GM18507 (cell line): ENCODE data around the gene EEFSEC.

Experiments
- DNase-seq: peaks from one replicate; pipeline ENCODE4 v3.0.0; 2011; ENCODE audit warnings: low read depth; ENCODE audit not compliant: insufficient read length; ENCODE audit errors: extremely low spot score
- FAIRE-seq: peaks from 2 replicates; lab custom pipeline; 2011; peaks lifted over from hg19 to GRCh38; lab: Jason Lieb, UNC

EEFSEC gene

GRCh38 chr3:128424508-128425069, 271.3 kb downstream of the EEFSEC start:
- FAIRE-seq, result no peak
- DNase-seq, result no peak

DNA sequence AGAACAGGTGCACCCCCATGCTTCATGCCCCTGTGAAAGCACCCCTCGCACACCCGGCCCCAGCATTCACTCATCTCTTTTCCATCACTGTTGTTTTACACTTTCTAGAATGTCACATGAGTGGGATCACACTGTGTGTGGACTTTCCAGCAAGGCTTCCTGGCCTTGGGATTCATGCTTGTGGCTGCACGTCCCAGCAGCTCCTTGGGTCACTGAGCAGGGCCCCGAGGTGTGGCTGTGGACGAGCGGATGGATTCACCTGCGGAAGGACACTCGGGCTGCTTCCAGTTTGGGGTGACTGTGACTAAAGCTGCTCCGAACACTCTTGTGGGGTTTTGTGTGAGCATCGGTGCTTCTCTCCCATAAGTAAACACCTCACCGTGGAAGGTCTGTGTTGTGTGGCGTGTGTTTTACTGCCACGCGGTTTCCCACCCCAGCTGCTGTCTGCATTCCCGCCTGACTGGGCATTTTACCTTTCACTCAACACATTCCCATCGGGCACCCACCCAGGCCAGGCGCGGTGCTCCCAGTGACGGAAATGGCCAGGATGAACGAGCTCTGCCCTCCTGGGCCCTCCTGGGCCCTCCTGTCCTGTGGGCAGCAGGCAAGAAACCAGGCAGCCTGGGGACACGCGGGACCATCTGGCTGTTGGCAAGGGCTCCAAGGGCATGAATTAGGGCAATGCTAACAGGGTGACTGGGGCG, 272.0 kb downstream of the EEFSEC start:
- DNase-seq, result no peak
- no peak for FAIRE-seq

- FAIRE-seq, result no peak
- no peak for DNase-seq
Measured at GRCh38 chr3:128425846-128426127, 272.5 kb downstream of the EEFSEC start.

- FAIRE-seq (peak; percentile 9), DNase-seq (peak; percentile 80)
Measured at GRCh38 chr3:128426128-128426921, 273.0 kb downstream of the EEFSEC start.

DNA sequence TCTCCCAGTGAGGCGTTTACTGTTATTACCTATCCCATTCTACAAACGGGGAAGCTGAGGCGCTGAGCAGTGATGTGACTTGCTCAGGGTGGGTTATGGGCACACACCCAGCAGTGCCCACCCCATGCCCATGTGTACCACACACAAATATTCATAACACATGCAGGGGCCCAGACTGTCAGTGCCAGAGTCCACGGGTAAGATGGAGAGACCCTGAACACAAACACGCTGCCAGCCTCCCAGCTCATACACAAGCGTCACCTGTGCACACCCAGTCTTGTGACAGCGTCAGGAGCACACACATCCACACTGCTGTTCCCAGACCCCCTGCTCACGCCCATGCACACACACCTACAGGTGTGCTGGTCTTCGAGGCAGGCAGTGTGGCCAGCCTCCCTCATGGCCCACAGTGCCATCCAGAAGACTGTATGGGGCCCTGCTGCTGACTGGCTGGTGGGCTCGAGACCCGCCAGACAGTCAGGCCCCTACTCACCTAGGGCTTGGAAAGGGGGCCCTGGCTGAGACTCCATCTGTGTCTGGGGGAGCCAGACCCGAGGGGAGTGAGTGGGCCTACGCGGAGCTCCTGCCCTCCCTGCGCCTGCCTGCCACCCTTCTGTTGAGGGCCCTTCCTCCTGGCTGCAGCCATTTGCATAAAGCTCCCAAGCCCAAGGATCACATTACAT, 274.0 kb downstream of the EEFSEC start:
- DNase-seq, result no peak

GRCh38 chr3:128427872-128428822, 274.9 kb downstream of the EEFSEC start:
- DNase-seq (no peak), FAIRE-seq (no peak)

More for the DNA sequence above, 274.0 kb downstream of the EEFSEC start:
- FAIRE-seq, result no peak

DNA sequence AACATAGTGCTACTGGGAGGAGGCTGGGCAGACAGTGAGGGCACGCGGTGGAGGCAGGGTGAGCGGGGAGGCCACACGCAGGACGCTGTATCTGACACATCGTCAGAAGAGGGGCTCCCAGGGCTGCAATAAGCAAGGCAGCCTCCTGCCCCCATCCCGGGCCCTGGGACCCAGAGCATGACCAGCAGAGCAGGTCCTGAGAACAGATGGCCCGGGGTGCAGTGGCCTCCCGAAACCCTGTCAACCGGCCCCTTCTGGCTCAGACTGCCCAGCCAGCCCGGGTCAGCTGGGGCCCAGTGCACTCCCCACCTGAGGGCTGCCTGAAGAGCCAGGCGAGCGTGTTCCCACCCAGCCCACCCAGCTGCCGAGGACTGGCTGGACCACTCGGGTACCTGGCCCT, 276.0 kb downstream of the EEFSEC start:
- no peak for DNase-seq
- no peak for FAIRE-seq

DNA sequence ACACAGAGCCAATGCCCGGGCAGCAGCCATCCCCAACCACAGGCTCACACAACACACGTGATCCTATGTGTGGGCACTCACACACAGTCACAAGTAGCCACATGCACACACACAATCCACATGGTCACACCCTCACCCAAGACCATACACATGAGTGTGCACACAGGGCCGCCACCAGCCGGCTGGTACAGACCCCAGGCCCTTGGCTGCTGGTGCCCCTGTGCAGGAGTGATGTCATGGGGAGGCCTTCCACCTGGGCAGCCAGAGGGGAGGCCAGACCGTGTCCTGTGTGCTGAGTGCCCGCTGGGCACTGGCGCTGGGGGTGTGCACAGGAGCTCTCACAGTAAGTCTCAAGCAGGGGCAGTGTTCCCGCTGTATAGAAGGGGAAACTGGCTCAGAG, 276.5 kb downstream of the EEFSEC start:
- FAIRE-seq (no peak), DNase-seq (no peak)

GRCh38 chr3:128430301-128430700, 277.0 kb downstream of the EEFSEC start:
- FAIRE-seq (no peak), DNase-seq (no peak)

DNA sequence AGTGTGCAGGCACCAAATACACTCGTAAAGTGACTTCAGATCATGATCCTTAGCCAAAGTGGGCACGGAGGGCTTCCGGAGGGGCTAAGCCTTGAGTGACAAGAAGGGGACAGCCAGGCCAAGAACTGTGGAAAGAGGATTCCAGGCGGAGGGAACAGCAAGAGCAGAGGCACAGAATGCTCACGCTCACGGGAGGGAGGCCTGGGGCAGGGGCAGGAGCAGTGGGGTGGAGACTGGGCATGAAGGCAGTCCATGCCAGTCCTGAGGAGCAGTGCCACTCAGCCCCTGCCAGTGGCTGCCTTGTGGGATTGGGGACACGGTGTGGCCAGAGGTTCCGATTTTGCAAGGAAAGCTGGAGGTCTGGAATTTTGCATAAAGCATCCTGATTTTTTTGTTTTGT, 277.4 kb downstream of the EEFSEC start:
- DNase-seq (no peak), FAIRE-seq (no peak)

- FAIRE-seq (no peak), DNase-seq (no peak)
Measured at GRCh38 chr3:128431803-128432300, 278.6 kb downstream of the EEFSEC start.

DNA sequence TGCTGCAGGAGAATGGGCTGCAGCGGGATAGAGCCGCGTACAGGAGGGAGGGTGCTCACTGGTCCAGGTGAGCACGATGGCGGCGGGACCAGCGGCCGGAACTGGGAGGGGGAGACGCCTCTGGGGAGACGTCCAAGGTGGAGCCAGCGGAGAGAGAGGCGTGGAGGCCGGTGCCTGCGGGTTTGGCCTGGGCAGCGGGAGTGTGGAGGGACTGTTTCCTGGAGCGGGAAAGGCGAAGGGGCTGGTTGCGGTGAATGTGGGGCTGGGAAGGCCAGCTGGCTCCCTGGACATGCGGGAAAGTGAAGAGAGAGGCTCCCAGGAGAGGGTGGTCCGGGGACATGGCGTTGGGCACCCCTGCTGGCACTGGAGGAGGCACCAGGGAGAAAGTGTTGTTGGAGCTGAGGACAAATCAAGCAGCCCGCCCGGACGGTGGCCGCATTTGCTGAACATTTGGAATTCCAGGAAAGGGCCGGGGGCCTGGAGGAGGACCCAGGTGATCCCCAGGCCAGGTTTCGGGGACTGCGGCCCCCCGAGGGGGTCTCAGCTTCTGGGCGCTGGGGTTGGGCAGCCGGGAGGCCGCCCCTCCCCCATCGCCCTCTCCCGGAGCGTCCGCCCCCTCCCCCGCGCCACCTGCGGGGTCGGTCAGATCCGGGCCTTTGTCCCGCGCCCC, 279.2 kb downstream of the EEFSEC start:
- no peak for DNase-seq
- FAIRE-seq, result no peak

DNA sequence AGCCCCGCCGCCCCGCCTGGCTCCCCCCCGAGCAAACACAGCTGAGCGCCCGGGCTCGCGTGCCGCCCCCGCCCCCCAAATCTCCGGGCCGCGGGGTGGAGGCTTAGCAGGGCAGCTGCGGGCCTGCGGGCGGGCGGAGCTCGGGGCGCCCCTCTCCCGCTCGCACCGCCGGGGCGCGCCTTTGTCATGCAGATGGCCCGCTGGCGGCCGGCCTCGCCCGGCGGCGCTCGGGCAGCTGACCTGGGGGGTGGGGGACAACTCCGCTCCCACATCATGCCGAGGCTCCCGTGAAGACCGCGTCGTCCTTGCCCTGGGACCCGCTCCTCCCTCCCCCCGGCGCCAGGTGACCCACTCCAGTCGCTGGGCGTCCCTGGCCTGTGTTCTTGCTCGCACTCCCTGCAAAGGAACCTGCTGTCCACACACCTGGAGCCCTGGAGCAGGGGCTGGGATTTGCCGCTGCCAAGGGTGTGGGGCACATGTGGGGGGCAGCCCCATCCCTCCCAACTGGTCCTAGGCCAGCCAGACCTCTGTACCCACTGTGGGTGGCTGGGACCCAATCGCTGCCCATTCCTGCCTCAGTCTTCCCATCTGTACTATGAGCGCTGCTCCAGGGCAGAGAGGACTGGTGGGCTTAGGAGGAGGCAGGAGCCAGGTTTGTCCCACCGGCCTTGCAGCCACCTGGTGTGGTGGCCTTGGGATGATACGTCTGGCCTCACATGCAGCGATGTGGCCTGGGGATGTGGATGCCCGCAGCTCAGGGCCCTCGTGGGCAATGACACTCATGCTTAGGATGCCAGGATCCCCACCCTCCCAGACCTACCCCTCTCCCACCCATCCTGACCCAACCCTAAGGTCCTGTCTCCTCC, 279.9 kb downstream of the EEFSEC start:
- FAIRE-seq (no peak), DNase-seq (no peak)

DNA sequence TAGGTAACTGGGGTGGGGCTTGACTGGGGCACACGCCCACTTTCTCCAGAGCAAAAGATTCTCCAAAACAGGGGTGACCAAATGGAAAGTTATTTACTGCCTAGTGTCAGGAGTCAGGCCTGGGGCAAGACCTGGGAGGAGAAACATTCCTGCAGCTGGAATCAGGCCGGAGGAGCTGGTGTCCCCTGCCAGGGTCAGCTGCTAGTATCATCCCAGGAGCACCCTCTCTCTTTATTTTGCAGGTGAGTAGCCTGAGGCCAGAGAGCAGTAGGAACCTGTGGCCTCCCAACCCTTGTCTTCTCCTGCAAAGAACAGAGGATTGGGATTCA, 280.5 kb downstream of the EEFSEC start:
- no peak for FAIRE-seq

DNA sequence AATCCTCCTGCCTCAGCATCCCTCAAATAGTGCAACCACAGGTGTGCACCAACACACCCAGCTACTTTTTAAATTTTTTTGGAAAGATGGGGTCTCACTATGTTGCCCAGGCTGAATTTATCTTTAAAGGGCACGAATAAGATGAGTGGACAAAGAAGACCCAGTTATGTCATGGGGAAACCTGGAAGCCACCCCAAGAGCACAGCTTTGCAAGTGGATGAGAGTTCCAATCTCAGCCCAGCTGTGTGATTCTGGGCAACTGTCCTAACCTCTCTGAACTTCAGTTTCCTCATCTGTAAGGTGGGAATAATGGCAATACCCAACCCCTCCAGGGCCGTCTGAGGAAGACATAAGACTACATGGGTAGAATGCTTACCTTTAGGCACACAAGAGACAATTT, 281.2 kb downstream of the EEFSEC start:
- no peak for DNase-seq
- FAIRE-seq, result no peak

More for the DNA sequence above, 280.5 kb downstream of the EEFSEC start:
- no peak for DNase-seq

DNA sequence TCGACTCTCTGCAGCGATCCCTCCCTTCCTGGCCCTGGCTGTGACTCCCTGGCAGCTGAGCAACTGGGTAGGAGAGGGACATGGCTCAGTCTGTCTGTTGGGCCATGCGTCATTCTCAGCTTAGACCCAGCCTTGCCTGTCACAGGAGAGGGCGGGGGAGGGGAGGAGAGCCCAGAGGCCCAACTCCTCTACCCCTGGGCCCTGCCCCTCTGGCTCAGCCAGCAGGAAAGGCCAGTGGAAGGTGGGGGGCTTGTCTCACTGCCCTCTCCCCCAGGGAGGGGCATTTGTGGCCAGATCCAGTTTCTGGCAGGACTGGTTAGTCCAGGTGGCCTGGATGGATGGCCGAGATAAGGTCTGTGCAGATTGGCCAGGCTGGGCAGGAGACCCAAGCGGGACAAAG, 281.8 kb downstream of the EEFSEC start:
- DNase-seq, result no peak
- FAIRE-seq, result no peak

DNA sequence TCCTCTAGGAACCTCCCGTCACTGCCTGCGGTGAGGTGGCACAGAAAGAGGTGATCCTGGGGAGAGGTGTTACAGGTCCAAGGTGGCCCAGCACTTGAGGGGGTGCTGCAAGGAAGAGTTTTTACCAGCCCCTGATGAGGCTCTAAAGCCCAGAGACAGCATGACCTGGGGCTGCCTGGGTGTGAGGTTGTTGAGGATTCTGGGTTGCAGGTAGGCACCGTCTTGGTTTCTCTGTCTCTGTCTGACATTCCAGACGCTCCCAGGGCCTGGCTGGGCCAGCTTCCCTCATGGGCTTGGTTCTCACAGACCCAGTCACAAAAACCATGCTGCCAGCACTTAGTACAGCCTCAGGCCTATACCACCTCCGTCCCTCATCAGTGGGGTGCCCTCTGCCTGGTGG, 282.3 kb downstream of the EEFSEC start:
- FAIRE-seq, result no peak
- DNase-seq, result no peak

GRCh38 chr3:128436214-128436613, 282.9 kb downstream of the EEFSEC start:
- FAIRE-seq (no peak), DNase-seq (no peak)
